Measurements from ENCODE around the gene PCGF5. TPM values are rescaled to one million over a fixed set of nuclear protein-coding genes. Genes with fewer than 3 reads are reported as not detected.

PCGF5 gene
- total RNA-seq, 4 donors from 2014 or later, result 26.3 to 94.1 (median 57.0) TPM

DNA sequence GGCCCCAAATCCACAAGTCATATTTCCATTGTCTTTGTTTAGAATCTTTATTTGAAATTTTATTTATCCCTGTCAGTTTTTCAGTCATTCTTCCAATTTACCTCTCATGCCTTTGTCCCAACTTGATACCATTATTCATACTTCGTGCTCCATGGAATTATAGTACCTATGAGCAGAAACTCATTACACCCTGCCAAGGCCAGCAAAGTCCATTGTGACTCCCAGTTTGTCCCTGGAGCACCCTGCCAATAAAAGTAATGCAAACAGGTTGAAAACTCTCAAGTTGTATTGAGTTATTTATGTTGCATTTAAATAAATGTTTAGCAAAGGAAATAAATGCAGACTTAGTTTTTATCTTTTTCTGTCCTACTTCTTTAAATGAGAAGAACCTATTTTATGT is 19.3 kb downstream of the PCGF5 start:
- Histone ChIP-seq H3K4me3 (no peak overlapping the region), H3K4me1 (no peaks in the 10 kb centered on the region), H3K27me3 (no peaks in the 10 kb centered on the region), H3K36me3 (no peaks in the 10 kb centered on the region), H3K27ac (no peak overlapping the region), H3K9me3 (no peaks in the 10 kb centered on the region)
- 70 to 91% methylated on average over 1 of the region's 1 CpG for WGBS, 2 donors (ENCODE audit: low coverage in 1 of 2)
- intact Hi-C loops (cut with DNase I; ENCODE audit: low total_unique reads), result loop anchor here (10.0 kb wide), 1 partner anchor 145 kb away; no protein-coding TSS in a partner anchor
- DNase-seq, result no peak
- no peak for TF ChIP-seq EP300 (IDR thresholded peaks at IDR 0.05; ENCODE audit: low read depth)
- no peak for TF ChIP-seq POLR2AphosphoS5 (IDR thresholded peaks at IDR 0.05)
- no peak for TF ChIP-seq CTCF (IDR thresholded peaks at IDR 0.05)
- TF ChIP-seq POLR2A (IDR thresholded peaks at IDR 0.05), result no peak
- in situ Hi-C loops (cut with MboI; ENCODE audit: low pct_ligation_motif_present in 1 of 4, low pct_unique_long_range_greater_than_20kb in 1 of 4, low sequenced_read_pairs in 3 of 4), result loop anchor here in 2 of 4 donors (10.0 to 25.0 kb wide), 2 partner anchors 325 to 327 kb away; partner anchors contain the start of gene ANKRD1 (in 1 of the 2)

- no peaks in the 10 kb centered on the region for H3K36me3 ChIP-seq
- no peak for DNase-seq
- peaks cover 0 to 3% (median 0%) of the 10 kb centered on the region in 4 donors for H3K4me1 ChIP-seq
- intact Hi-C loops (cut with DNase I; ENCODE audit: low total_unique reads), result loop anchor here (10.0 kb wide), 1 partner anchor 148 kb away; no protein-coding TSS in a partner anchor
- no peak overlapping the region for H3K4me3 ChIP-seq
- H3K27ac ChIP-seq, result no peak overlapping the region
- no peak for TF ChIP-seq CTCF (IDR thresholded peaks at IDR 0.05)
- no peak for TF ChIP-seq POLR2AphosphoS5 (IDR thresholded peaks at IDR 0.05)
- TF ChIP-seq EP300 (IDR thresholded peaks at IDR 0.05; ENCODE audit: low read depth), result no peak
- no peak for TF ChIP-seq POLR2A (IDR thresholded peaks at IDR 0.05)
- in situ Hi-C loops (cut with MboI; ENCODE audit: low pct_ligation_motif_present in 1 of 4, low pct_unique_long_range_greater_than_20kb in 1 of 4, low sequenced_read_pairs in 3 of 4), result loop anchor here in 2 of 4 donors (10.0 to 25.0 kb wide), 2 partner anchors 328 to 331 kb away; partner anchors contain the start of gene ANKRD1 (in 1 of the 2)
- WGBS, 2 donors (ENCODE audit: low coverage in 1 of 2), result 65 to 78% methylated on average over 2 of the region's 2 CpGs
- no peaks in the 10 kb centered on the region for H3K9me3 ChIP-seq
- no peaks in the 10 kb centered on the region for H3K27me3 ChIP-seq
These were observed 22.5 kb downstream of the PCGF5 start for GRCh38 chr10:91242940-91243339.

DNA sequence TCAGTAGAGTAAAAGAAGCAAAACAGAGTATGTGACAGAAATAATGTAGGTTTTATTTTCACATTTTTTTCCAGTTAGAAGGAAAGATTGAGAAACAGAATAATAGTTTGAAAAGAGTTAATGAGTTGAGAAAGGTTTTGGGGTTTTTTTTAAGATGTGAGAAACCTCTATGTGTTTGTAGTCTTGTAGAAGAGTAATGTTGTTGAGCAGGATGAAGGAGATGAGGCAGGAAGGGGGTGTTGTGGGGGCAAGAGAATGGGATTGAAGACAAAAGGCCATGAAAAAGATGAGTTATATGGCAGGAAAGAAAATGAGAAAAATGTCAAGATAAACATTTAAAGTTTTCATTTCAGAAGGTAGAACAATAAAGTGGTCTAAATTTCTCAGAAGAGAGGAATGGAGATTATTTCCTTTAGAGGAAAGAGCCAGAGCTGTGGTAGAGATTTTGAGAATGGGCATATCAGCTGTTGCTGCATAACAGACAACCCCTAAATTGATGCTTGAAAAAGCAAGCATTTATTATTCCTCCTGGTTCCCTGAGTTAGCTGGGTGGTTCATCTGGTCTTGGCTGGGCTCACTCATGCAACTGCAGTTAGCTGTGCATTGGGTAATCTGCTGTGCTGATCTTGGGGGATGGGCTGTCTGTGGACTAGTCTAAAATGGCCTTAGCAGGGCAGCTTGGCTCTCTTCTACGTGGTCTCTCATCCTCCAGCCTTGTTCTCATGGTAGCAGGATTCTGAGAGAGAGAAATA is 27.1 kb downstream of the PCGF5 start:
- TF ChIP-seq CTCF (IDR thresholded peaks at IDR 0.05) (no peak), EP300 (IDR thresholded peaks at IDR 0.05; ENCODE audit: low read depth) (no peak), POLR2AphosphoS5 (IDR thresholded peaks at IDR 0.05) (no peak), POLR2A (IDR thresholded peaks at IDR 0.05) (no peak)
- H3K27ac ChIP-seq, result no peak overlapping the region
- peaks cover 0 to 11% (median 1%) of the 10 kb centered on the region in 4 donors for H3K36me3 ChIP-seq
- no peaks in the 10 kb centered on the region for H3K27me3 ChIP-seq
- 86% methylated on average over 1 of the region's 1 CpG; no CpG with 5 or more reads in 1 of the 2 donors for WGBS, 2 donors (ENCODE audit: low coverage in 1 of 2)
- in situ Hi-C loops (cut with MboI; ENCODE audit: low pct_ligation_motif_present in 1 of 4, low pct_unique_long_range_greater_than_20kb in 1 of 4, low sequenced_read_pairs in 3 of 4) (loop anchor here in 2 of 4 donors (5.0 to 25.0 kb wide), 3 partner anchors 240 to 335 kb away; partner anchors contain the start of gene ANKRD1 (in 1 of the 2)), intact Hi-C loops (cut with DNase I; ENCODE audit: low total_unique reads) (loop anchor here (5.0 to 10.0 kb wide), 3 partner anchors 153 to 335 kb away; no protein-coding TSS in a partner anchor)
- no peak overlapping the region for H3K4me3 ChIP-seq
- H3K4me1 ChIP-seq, result peaks cover 0 to 3% (median 0%) of the 10 kb centered on the region in 4 donors
- H3K9me3 ChIP-seq, result no peaks in the 10 kb centered on the region
- no peak for DNase-seq

GRCh38 chr10:91249700-91250099 is 29.2 kb downstream of the PCGF5 start:
- TF ChIP-seq CTCF (IDR thresholded peaks at IDR 0.05), result no peak
- TF ChIP-seq POLR2A (IDR thresholded peaks at IDR 0.05), result no peak
- TF ChIP-seq EP300 (IDR thresholded peaks at IDR 0.05; ENCODE audit: low read depth), result no peak
- TF ChIP-seq POLR2AphosphoS5 (IDR thresholded peaks at IDR 0.05), result no peak
- intact Hi-C loops (cut with DNase I; ENCODE audit: low total_unique reads), result loop anchor here (5.0 to 10.0 kb wide), 3 partner anchors 155 to 337 kb away; no protein-coding TSS in a partner anchor
- no peaks in the 10 kb centered on the region for H3K9me3 ChIP-seq
- in situ Hi-C loops (cut with MboI; ENCODE audit: low pct_ligation_motif_present in 1 of 4, low pct_unique_long_range_greater_than_20kb in 1 of 4, low sequenced_read_pairs in 3 of 4), result loop anchor here (5.0 to 25.0 kb wide), 8 partner anchors 162 to 362 kb away; partner anchors contain the start of gene ANKRD1 (in 1 of the 4)
- 67 to 72% methylated on average over 3 of the region's 3 CpGs for whole genome bisulfite sequencing, 2 donors (ENCODE audit: low coverage in 1 of 2)
- peaks cover 0 to 3% (median 0%) of the 10 kb centered on the region in 4 donors for H3K4me1 ChIP-seq
- H3K27me3 ChIP-seq, result no peaks in the 10 kb centered on the region
- peaks cover 0 to 28% (median 11%) of the 10 kb centered on the region in 4 donors for H3K36me3 ChIP-seq
- H3K27ac ChIP-seq, result no peak overlapping the region
- no peak for DNase-seq
- no peak overlapping the region for H3K4me3 ChIP-seq

Measured in transverse colon (tissue), 4 donors.